GM18505 (cell line): Measurements from ENCODE around the gene RHOT1.
"Not testable (repeated sequence)": the region's sequence is repeated elsewhere in the genome, so short reads cannot be mapped to it uniquely, and the experiment has no call there.

Source experiments
- ATAC-seq: cut with Tn5 transposase; IDR thresholded peaks from one replicate; pipeline ENCODE4 v1.9.1; 2021; ENCODE audit not compliant: unreplicated experiment
- POLR2A ChIP-seq: IDR thresholded peaks from 4 replicates; pipeline ENCODE4 v1.6.1; 2011; ENCODE audit warnings: borderline replicate concordance; ENCODE audit not compliant: insufficient read depth, insufficient read length; ENCODE audit errors: extremely low read depth

Gene RHOT1

GRCh38 chr17:32253117-32253611 lies 110.9 kb downstream of the RHOT1 start:
- TF ChIP-seq POLR2A: no peak
- no peak for ATAC-seq

- ATAC-seq: no peak
- TF ChIP-seq POLR2A: no peak
Measured at GRCh38 chr17:32256012-32256700, 113.9 kb downstream of the RHOT1 start.

GRCh38 chr17:32256701-32257019 lies 114.4 kb downstream of the RHOT1 start:
- TF ChIP-seq POLR2A: no peak
- no peak for ATAC-seq

GRCh38 chr17:32258383-32259140 lies 116.3 kb downstream of the RHOT1 start:
- TF ChIP-seq POLR2A: no peak
- no peak for ATAC-seq

- no peak for ATAC-seq
Measured at GRCh38 chr17:32259586-32259985, 117.3 kb downstream of the RHOT1 start.

GRCh38 chr17:32261417-32261736 lies 119.1 kb downstream of the RHOT1 start:
- no peak for TF ChIP-seq POLR2A
- ATAC-seq: no peak

More at GRCh38 chr17:32259586-32259985, 117.3 kb downstream of the RHOT1 start:
- TF ChIP-seq POLR2A: no peak

GRCh38 chr17:32261936-32262510 lies 119.7 kb downstream of the RHOT1 start:
- no peak for ATAC-seq
- TF ChIP-seq POLR2A: no peak

- not testable (repeated sequence) for ATAC-seq
Measured at GRCh38 chr17:32263515-32263914, 121.2 kb downstream of the RHOT1 start.

- no peak for TF ChIP-seq POLR2A
- ATAC-seq: no peak
Measured at GRCh38 chr17:32264140-32264799, 122.0 kb downstream of the RHOT1 start.

- TF ChIP-seq POLR2A: no peak
- ATAC-seq: no peak
Measured at GRCh38 chr17:32264823-32265191, 122.5 kb downstream of the RHOT1 start.

GRCh38 chr17:32265192-32265923 lies 123.1 kb downstream of the RHOT1 start, which contains the start of gene RHBDL3:
Gene RHBDL3, plus strand, starts transcription at chr17:32265832. Its CDS starts 358 bp downstream, at chr17:32266190.
- ATAC-seq: no peak
- no peak for TF ChIP-seq POLR2A

- TF ChIP-seq POLR2A: no peak
- no peak for ATAC-seq
Measured at GRCh38 chr17:32266051-32266388, 123.7 kb downstream of the RHOT1 start.

GRCh38 chr17:32266389-32267301 lies 124.3 kb downstream of the RHOT1 start:
- TF ChIP-seq POLR2A: no peak
- no peak for ATAC-seq

GRCh38 chr17:32267690-32268205 lies 125.4 kb downstream of the RHOT1 start:
- ATAC-seq: no peak
- no peak for TF ChIP-seq POLR2A
